GM12878 (cell line): ENCODE measurements around the gene KAZN.

Source experiments
- ZBTB4 ChIP-seq: fragments of 450-650 bp; formaldehyde crosslinking; IDR thresholded peaks from 2 replicates; pipeline ENCODE4 v1.4.0; 2022; ENCODE audit warnings: mild to moderate bottlenecking, moderate library complexity
- TF ChIP-seq, protein P1 (sequence below): fragments of 450-650 bp; conservative IDR thresholded peaks from 2 replicates; pipeline ENCODE4 v1.6.1; 2017; ENCODE audit warnings: mild to moderate bottlenecking, moderate library complexity

GRCh38 chr1:15157524-15158399 is 559.3 kb downstream of the KAZN start:
- TF ChIP-seq, protein P1, sequence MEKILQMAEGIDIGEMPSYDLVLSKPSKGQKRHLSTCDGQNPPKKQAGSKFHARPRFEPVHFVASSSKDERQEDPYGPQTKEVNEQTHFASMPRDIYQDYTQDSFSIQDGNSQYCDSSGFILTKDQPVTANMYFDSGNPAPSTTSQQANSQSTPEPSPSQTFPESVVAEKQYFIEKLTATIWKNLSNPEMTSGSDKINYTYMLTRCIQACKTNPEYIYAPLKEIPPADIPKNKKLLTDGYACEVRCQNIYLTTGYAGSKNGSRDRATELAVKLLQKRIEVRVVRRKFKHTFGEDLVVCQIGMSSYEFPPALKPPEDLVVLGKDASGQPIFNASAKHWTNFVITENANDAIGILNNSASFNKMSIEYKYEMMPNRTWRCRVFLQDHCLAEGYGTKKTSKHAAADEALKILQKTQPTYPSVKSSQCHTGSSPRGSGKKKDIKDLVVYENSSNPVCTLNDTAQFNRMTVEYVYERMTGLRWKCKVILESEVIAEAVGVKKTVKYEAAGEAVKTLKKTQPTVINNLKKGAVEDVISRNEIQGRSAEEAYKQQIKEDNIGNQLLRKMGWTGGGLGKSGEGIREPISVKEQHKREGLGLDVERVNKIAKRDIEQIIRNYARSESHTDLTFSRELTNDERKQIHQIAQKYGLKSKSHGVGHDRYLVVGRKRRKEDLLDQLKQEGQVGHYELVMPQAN: no peak
- no peak for TF ChIP-seq ZBTB4 (CRISPR knock-in tag)
